ENCODE results near the gene KCNH2. TPM values are rescaled to one million over a fixed set of nuclear protein-coding genes. Genes with fewer than 3 reads are reported as not detected.

KCNH2 gene
- polyA plus RNA-seq, 3 donors = not detected

- peaks cover 29% of the 10 kb centered on the region for H3K4me1 Mint-ChIP-seq
- no peaks in the 10 kb centered on the region for H3K79me2 ChIP-seq (ENCODE audit: insufficient read depth, low read length)
- peaks cover 12 to 20% (median 17%) of the 10 kb centered on the region in 7 donors for H3K9me3 Mint-ChIP-seq
- no peak for TF ChIP-seq CTCF (IDR thresholded peaks at IDR 0.05)
- 24% methylated on average over 13 of the region's 19 CpGs for WGBS (ENCODE audit: insufficient coverage)
- H3K27ac Mint-ChIP-seq = peak overlapping the region in 1 of 7 donors; percentile 75
- H3K27me3 ChIP-seq (ENCODE audit: control insufficient read depth in 2 of 2, insufficient read depth in 2 of 2, low read length in 2 of 2) = peaks cover 0 to 10% of the 10 kb centered on the region in 2 donors
- H2AFZ ChIP-seq (ENCODE audit: insufficient read depth, low read depth, low read length, poor library complexity, severe bottlenecking) = peak overlapping the region; percentile 82
- intact Hi-C loops (cut with micrococcal nuclease) = no loop called here
- peaks cover 17 to 38% (median 28%) of the 10 kb centered on the region in 3 donors for H3K27me3 Mint-ChIP-seq (ENCODE audit: low read depth in 3 of 3)
- H3K36me3 ChIP-seq (replicated peaks in 1 of 2; ENCODE audit: control insufficient read depth in 1 of 2, insufficient read depth in 2 of 2, low read length in 2 of 2) = no peaks in the 10 kb centered on the region
- H3K4me2 ChIP-seq (replicated peaks; ENCODE audit: extremely low read depth, low read length, poor library complexity, severe bottlenecking) = peak overlapping the region; percentile 56
- H3K9me3 ChIP-seq (replicated peaks in 1 of 2; ENCODE audit: control insufficient read depth in 1 of 2, insufficient read depth in 1 of 2, low read length in 2 of 2) = peaks cover 8 to 14% of the 10 kb centered on the region in 2 donors
- DNase-seq = no peak
- peak overlapping the region in 1 of 3 experiments; percentile 46 for H3K4me3 ChIP-seq (replicated peaks in 1 of 3; ENCODE audit: low read depth in 2 of 3, low read length in 3 of 3)
- H3K27ac ChIP-seq (ENCODE audit: low read depth in 1 of 2, low read length in 2 of 2) = no peak overlapping the region
- peaks cover 0 to 4% of the 10 kb centered on the region in 2 donors for H3K36me3 Mint-ChIP-seq
- peaks cover 21 to 29% of the 10 kb centered on the region in 2 donors for H3K4me1 ChIP-seq (ENCODE audit: control insufficient read depth in 1 of 2, insufficient read depth in 2 of 2, low read length in 2 of 2)
- H3K9ac ChIP-seq (ENCODE audit: insufficient read depth, low read length, poor library complexity, severe bottlenecking) = no peak overlapping the region
- peak overlapping the region in 1 of 2 donors; percentile 59 for H3K4me3 Mint-ChIP-seq
- no peaks in the 10 kb centered on the region for H4K20me1 ChIP-seq (ENCODE audit: insufficient read depth, low read length)
Measured at GRCh38 chr7:150994838-150995510, 16.9 kb upstream of the KCNH2 start.

GRCh38 chr7:150994141-150994837 is 16.2 kb upstream of the KCNH2 start:
- peaks cover 36% of the 10 kb centered on the region for H3K4me1 Mint-ChIP-seq
- Histone ChIP-seq H3K27me3 (ENCODE audit: control insufficient read depth in 2 of 2, insufficient read depth in 2 of 2, low read length in 2 of 2) (peaks cover 0 to 10% of the 10 kb centered on the region in 2 donors), H3K36me3 (replicated peaks in 1 of 2; ENCODE audit: control insufficient read depth in 1 of 2, insufficient read depth in 2 of 2, low read length in 2 of 2) (no peaks in the 10 kb centered on the region), H3K79me2 (ENCODE audit: insufficient read depth, low read length) (no peaks in the 10 kb centered on the region), H2AFZ (ENCODE audit: insufficient read depth, low read depth, low read length, poor library complexity, severe bottlenecking) (peak overlapping the region; percentile 82), H4K20me1 (ENCODE audit: insufficient read depth, low read length) (no peaks in the 10 kb centered on the region), H3K27ac (ENCODE audit: low read depth in 1 of 2, low read length in 2 of 2) (no peak overlapping the region), H3K4me1 (ENCODE audit: control insufficient read depth in 1 of 2, insufficient read depth in 2 of 2, low read length in 2 of 2) (peaks cover 21 to 29% of the 10 kb centered on the region in 2 donors), H3K4me2 (replicated peaks; ENCODE audit: extremely low read depth, low read length, poor library complexity, severe bottlenecking) (peak overlapping the region; percentile 56), H3K9ac (ENCODE audit: insufficient read depth, low read length, poor library complexity, severe bottlenecking) (peak overlapping the region; percentile 41), H3K4me3 (replicated peaks in 1 of 3; ENCODE audit: low read depth in 2 of 3, low read length in 3 of 3) (peak overlapping the region in 1 of 3 experiments; percentile 46), H3K9me3 (replicated peaks in 1 of 2; ENCODE audit: control insufficient read depth in 1 of 2, insufficient read depth in 1 of 2, low read length in 2 of 2) (peaks cover 10 to 16% of the 10 kb centered on the region in 2 donors)
- peak overlapping the region in 1 of 2 donors; percentile 59 for H3K4me3 Mint-ChIP-seq
- peaks cover 0 to 4% of the 10 kb centered on the region in 2 donors for H3K36me3 Mint-ChIP-seq
- H3K9me3 Mint-ChIP-seq = peaks cover 12 to 26% (median 20%) of the 10 kb centered on the region in 7 donors
- H3K27me3 Mint-ChIP-seq (ENCODE audit: low read depth in 3 of 3) = peaks cover 17 to 43% (median 31%) of the 10 kb centered on the region in 3 donors
- TF ChIP-seq CTCF (IDR thresholded peaks at IDR 0.05) = no peak
- DNase-seq = peak; percentile 35 to 51 (median 40)
- H3K27ac Mint-ChIP-seq = no peak overlapping the region
- intact Hi-C loops (cut with micrococcal nuclease) = no loop called here
- WGBS (ENCODE audit: insufficient coverage) = 38% methylated on average over 3 of the region's 15 CpGs
